Activated CD8-positive, alpha-beta memory T cell treated with anti-CD3 and anti-CD28 coated beads for 1 hour (primary cell): ENCODE measurements around the gene NXPH1.

Experiments
- DNase-seq, 2 donors: peaks; one replicate each; pipeline ENCODE4 v3.0.0-alpha.2; 2020; ENCODE audit warnings: low read depth in 1 of 2; ENCODE audit errors: extremely low read depth in 1 of 2

NXPH1 gene

GRCh38 chr7:8433477-8434289 lies at the start of gene NXPH1:
Gene NXPH1, plus strand, starts transcription at chr7:8433609.
- DNase-seq, result no peak

- DNase-seq, result no peak
Measured at GRCh38 chr7:8384901-8385300, 48.5 kb upstream of the NXPH1 start.

- no peak for DNase-seq
Measured at GRCh38 chr7:8386926-8387550, 46.4 kb upstream of the NXPH1 start.

- DNase-seq, result no peak
Measured at GRCh38 chr7:8387551-8388256, 45.7 kb upstream of the NXPH1 start.

- no peak for DNase-seq
Measured at GRCh38 chr7:8388257-8388625, 45.2 kb upstream of the NXPH1 start.

GRCh38 chr7:8389593-8390261 lies 43.7 kb upstream of the NXPH1 start:
- no peak for DNase-seq

GRCh38 chr7:8390262-8390626 lies 43.2 kb upstream of the NXPH1 start:
- no peak for DNase-seq

- no peak for DNase-seq
Measured at GRCh38 chr7:8391353-8392062, 41.9 kb upstream of the NXPH1 start.

- no peak for DNase-seq
Measured at GRCh38 chr7:8396294-8396693, 37.1 kb upstream of the NXPH1 start.

GRCh38 chr7:8408871-8409270 lies 24.5 kb upstream of the NXPH1 start:
- DNase-seq, result no peak

GRCh38 chr7:8411103-8411502 lies 22.3 kb upstream of the NXPH1 start:
- DNase-seq, result no peak

- DNase-seq, result no peak
Measured at GRCh38 chr7:8413600-8413999, 19.8 kb upstream of the NXPH1 start.

- DNase-seq, result peak; percentile 12 to 22
Measured at GRCh38 chr7:8418629-8419245, 14.7 kb upstream of the NXPH1 start.

- no peak for DNase-seq
Measured at GRCh38 chr7:8422177-8422576, 11.2 kb upstream of the NXPH1 start.

GRCh38 chr7:8423057-8423456 lies 10.4 kb upstream of the NXPH1 start:
- DNase-seq, result no peak

- no peak for DNase-seq
Measured at GRCh38 chr7:8425223-8425622, 8.2 kb upstream of the NXPH1 start.

GRCh38 chr7:8430643-8431042 lies 2.8 kb upstream of the NXPH1 start:
- no peak for DNase-seq

GRCh38 chr7:8434290-8435002 lies 1.0 kb downstream of the NXPH1 start:
- DNase-seq, result no peak

- DNase-seq, result no peak
Measured at GRCh38 chr7:8435095-8435494, 1.7 kb downstream of the NXPH1 start.
